ENCODE data around the gene DGLUCY. TPM values are rescaled to one million over a fixed set of nuclear protein-coding genes. Genes with fewer than 3 reads are reported as not detected.
A peak's percentile ranks its signal among the peaks of the same experiment; 100 is the strongest.
"Not testable (repeated sequence)": the region's sequence is repeated elsewhere in the genome, so short reads cannot be mapped to it uniquely, and the experiment has no call there.

Gene DGLUCY
- polyA plus RNA-seq, 1 donor, result 28.4 TPM

- DNase-seq, result peak; percentile 81
Observed at GRCh38 chr14:91173221-91173670, 59.4 kb downstream of the DGLUCY start.

- DNase-seq, result no peak
Observed at GRCh38 chr14:91173904-91174303, 60.0 kb downstream of the DGLUCY start.

DNA sequence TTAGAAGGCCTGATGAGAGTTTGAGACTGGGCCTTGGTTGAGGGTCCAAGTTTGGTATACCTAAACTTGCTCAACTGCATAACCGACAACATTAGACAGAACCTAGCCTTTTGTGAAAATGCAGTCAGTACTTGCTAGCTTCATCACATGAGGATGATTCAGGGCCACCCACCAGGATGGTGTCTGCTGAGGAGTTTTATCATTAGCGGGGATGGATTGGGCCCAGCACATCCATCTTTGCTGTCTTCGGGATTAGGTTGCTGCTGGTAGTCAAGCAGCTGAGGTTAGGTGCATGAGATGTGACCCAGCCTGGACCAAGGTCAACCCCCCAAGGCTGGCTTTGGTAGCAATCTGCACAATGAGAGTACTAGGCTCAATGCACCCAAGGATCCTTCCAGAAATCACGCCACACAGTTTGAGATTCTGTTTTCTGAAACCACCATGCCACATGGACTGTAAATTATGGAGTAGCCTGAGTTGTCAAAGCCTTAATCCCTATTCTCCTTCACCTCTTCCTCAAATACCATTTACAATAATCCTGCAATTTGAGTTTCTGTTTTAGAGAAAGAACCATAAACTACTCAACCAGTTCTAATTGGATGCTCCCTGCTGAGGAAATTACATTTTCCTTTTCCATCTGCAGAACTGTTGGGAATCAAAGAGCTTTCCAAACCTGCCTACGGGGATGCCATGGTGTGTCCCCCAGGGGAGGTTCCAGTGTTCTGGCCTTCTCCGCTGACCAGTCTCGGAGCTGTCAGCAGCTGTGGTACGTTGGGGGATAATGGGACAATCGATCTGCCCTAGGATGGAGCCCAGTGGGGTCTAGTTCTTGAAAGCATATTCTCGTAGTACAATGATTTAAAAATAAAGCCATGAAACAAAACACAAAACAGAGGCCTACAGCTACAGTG, 61.7 kb downstream of the DGLUCY start:
- no peak for DNase-seq

DNA sequence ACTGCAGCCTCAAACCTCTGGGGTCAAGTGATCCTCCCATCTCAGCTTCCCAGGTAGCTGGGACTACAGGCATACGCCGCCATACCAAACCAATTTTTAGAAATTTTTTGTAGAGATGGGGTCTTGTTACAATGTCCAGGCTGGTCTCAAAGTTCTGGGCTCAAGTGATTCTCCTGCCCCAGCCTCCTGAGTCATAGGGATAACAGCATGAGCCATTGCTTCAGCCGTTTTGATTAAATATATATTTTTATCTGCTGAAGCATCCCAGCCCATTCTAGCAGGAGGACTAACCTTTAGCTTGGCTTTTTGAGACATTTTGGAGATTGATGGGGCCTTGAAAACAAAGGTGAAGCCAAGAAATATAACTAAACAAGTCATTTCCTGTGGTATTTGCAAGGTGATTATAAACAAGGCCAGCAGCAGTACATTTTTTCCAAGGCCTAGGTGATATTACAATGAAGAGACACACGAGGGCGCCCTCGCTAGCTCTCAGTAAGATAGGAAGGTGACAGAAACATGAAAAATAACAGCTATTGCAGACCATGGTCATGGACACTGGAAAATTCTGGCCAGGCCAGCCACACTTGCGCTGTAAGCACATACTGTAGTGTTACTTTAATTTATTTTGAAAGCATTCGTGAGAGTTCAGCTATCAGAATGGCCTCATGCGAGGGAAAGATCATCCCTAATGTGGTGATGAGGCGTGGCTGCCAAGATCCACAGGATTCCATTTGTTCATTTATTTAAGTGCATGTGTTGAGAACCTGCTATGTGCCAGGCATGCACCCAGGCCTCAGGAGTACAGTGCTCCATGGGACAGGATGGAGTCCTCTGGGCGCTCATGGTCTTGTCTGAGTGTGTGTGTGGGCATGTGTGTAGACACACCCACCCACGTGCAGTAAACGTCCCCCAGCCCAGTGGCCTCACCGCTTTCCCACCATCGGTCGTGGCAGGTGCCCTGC, 63.5 kb downstream of the DGLUCY start:
- DNase-seq, result peak; percentile 38

DNA sequence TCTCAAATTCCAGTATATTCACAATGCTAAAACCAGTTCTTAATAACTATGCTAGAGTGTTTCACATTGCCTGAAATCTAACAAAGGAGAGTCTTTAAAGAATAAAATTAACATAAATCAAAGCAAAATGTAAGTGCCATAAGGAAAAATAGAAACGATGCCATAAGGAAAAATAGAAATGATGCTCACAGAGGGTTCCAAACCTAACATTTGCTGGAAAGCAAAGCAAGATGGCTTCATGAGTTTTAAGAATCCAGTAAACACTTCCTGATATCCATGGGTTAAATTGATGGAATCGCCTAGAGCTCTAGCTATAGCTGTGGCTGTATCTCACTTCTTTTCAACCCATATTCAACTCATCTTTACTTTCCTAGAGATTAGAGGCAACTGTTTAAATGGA, 66.7 kb downstream of the DGLUCY start:
- DNase-seq, result no peak

GRCh38 chr14:91182753-91183152, 68.9 kb downstream of the DGLUCY start:
- not testable (repeated sequence) for DNase-seq

GRCh38 chr14:91184559-91184958, 70.7 kb downstream of the DGLUCY start:
- DNase-seq, result no peak

GRCh38 chr14:91185721-91186120, 71.8 kb downstream of the DGLUCY start:
- no peak for DNase-seq

DNA sequence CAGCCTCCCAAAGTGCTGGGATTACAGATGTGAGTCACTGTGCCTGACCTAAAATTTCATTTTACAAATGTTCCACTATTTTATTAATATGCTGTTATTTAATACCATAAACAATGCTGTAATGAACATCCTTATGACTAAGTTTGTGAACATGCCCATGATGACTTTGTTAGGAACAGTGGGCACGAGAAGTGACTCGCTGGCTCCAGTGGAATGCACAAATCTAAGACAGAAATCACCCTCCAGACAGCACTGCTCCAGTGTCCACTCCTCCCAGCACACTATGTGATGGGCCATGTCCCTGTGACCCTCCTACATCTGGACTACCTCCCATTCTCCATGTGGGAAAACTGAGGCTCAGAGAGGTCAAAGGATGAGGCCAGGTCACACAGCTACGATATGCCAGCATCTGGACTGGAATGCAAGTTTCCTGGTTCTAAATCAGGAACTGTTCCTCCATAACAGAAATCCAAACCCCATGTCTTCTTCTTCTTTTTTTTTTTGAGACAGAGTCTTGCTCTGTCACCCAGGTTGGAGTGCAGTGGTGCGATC, 72.7 kb downstream of the DGLUCY start:
- DNase-seq, result no peak

DNA sequence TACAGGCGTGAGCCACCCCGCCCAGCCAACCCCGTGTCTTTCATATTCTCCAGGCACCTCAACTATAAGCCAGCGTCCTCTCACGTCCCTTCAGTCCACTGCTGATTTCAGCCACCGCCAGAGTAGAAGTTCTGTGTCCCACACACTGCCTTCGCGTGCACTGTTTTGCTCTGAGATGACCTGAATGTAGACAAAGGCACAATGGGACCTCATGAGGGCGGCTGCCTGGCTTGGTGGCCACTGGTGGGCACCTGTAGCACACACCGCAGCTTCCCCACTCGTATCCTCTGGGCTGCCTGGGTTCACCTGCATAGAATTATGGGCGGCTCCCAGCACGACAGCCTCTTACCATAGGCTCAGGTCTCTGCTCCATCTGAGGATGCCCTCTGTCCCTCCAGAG, 73.4 kb downstream of the DGLUCY start:
- no peak for DNase-seq

- no peak for DNase-seq
Observed at GRCh38 chr14:91190853-91191252, 77.0 kb downstream of the DGLUCY start.

DNA sequence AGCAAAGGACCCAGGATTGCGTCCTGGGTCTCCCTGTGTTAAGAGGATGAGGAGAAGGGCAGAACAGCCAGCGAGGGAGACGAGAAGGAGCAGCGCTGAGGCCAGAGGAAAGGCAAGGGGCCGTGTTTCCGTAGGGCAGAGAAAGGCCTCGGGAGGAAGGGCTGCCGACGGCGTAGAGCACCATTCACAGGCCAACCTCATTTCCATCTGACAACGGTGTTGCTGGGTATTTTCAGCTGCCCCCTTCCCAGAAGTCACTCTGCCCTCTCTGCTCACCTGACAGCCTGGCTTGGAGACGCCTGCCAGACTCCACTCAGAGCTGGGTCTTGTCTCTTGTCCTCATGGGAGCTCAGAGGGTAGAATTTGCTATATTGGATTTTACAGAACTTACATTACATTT, 79.2 kb downstream of the DGLUCY start:
- DNase-seq, result no peak

GRCh38 chr14:91195881-91196280, 82.0 kb downstream of the DGLUCY start:
- no peak for DNase-seq

- DNase-seq, result no peak
Observed at GRCh38 chr14:91197631-91198030, 83.8 kb downstream of the DGLUCY start.

DNA sequence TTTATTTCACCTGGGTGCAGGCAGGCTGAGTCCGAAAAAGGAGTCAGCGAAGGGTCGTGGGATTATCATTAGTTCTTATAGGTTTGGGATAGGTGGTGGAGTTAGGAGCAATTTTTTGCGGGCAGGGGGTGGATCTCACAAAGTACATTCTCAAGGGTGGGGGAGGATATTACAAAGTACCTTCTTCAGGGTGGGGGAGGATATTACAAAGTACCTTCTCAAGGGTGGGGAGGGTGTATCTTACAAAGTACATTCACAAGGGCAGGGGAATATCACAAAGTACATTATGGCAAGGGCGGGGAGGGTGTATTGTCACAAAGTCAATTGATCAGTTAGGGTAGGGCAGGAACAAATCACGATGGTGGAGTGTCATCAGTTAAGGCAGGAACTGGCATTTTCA, 86.9 kb downstream of the DGLUCY start:
- not testable (repeated sequence) for DNase-seq

- no peak for DNase-seq
Observed at GRCh38 chr14:91202234-91202974, 88.5 kb downstream of the DGLUCY start.

GRCh38 chr14:91204657-91205056, 90.8 kb downstream of the DGLUCY start:
- no peak for DNase-seq

- DNase-seq, result no peak
Observed at GRCh38 chr14:91205459-91205858, 91.6 kb downstream of the DGLUCY start.

- no peak for DNase-seq
Observed at GRCh38 chr14:91207008-91207407, 93.1 kb downstream of the DGLUCY start.

DNA sequence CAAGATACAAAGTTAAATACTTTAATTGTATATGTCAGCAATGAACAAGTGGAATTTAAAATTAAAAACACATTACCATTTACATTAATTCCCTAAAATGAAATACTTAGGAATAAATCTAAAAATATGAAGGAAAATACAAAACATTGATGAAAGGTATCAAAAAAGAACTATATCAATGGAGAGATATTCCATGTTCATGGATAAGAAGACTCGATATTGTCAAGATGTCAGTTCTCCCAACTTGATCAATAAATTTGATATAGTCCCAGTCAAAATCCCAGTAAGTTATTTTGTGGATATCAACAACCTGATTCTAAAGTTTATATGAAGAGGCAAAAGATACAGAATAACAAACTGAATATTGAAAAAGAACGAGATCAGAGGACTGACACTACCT, 97.1 kb downstream of the DGLUCY start:
- no peak for DNase-seq

- DNase-seq, result no peak
Observed at GRCh38 chr14:91214306-91214705, 100.4 kb downstream of the DGLUCY start.

DNA sequence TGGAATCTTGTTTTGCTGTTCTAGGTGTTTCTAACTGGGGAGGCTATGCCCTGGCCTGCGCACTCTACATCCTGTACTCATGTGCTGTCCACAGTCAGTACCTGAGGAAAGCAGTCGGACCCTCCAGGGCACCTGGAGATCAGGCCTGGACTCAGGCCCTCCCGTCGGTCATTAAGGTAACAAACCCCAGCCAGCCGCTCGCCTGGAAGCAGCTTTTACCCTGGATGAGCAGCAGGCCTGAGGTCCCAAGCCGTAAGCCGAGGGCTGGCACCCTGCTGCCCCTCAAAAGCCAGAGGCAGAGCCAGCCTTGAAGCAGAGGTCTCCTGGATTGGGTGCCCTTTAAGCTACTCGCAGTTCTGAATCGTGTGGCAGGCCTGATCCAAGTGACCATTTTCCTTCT, 101.5 kb downstream of the DGLUCY start:
- no peak for DNase-seq
